ENCODE measurements around the gene RIMS3. TPM values are rescaled to one million over a fixed set of nuclear protein-coding genes. Genes with fewer than 3 reads are reported as not detected.
A peak's percentile ranks its signal among the peaks of the same experiment; 100 is the strongest.

RIMS3 gene
- total RNA-seq, 1 experiment from 2014 or later, result 2.9 TPM

DNA sequence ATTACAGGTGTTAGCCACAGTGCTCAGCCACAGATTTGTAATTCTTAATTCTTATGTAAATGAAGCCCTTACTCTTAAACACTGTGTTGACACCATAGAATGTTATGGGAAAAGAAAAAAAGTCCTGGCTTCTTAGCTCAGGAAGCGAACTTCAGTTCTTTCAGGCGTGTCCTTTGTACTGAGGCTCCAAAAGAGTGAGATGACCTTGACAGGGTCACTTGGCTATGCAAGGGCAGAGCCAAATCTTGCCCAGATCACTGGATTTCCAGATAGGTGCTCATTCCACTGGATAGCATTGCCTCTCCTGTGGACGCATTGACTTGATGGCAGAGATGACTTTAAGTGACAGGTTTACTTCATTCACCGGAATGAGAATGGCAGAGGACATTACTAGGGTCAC lies 30.8 kb upstream of the RIMS3 start:
- H3K27me3 ChIP-seq (ENCODE audit: low read length), result no peaks in the 10 kb centered on the region
- H3K36me3 ChIP-seq (ENCODE audit: low read depth, low read length), result no peaks in the 10 kb centered on the region
- H3K4me3 ChIP-seq (ENCODE audit: low read length), result no peak overlapping the region
- TF ChIP-seq CTCF (conservative IDR thresholded peaks at IDR 0.05; ENCODE audit: low read depth, low read length), result no peak
- TF ChIP-seq EZH2 (IDR thresholded peaks at IDR 0.05; ENCODE audit: low read length, unreplicated experiment), result no peak
- TF ChIP-seq EZH2phosphoT487 (IDR thresholded peaks at IDR 0.05; ENCODE audit: borderline replicate concordance, low read length), result no peak
- POLR2A ChIA-PET (ENCODE audit: unreplicated experiment), result no interaction called here
- no peak overlapping the region for H3K9ac ChIP-seq (ENCODE audit: low read length)
- peaks cover 6% of the 10 kb centered on the region; the same call in 1 of the 2 replicates for H4K20me1 ChIP-seq (ENCODE audit: low read length)
- H3F3A ChIP-seq (ENCODE audit: low read length, unreplicated experiment), result no peaks in the 10 kb centered on the region
- CTCF ChIA-PET, result no interaction called here
- no TSS peak for BruUV-seq (replicated peaks)
- intact Hi-C loops (cut with micrococcal nuclease), result no loop called here
- no peak overlapping the region for H2AFZ ChIP-seq (ENCODE audit: low read length)
- peaks cover 22% of the 10 kb centered on the region; the same call in 1 of the 2 replicates for H3K4me1 ChIP-seq (ENCODE audit: insufficient read depth, low read length)
- no peaks in the 10 kb centered on the region for H3K9me3 ChIP-seq (ENCODE audit: low read length)
- no peak overlapping the region for H3K4me2 ChIP-seq (ENCODE audit: low read length)
- ATAC-seq (no peak), DNase-seq (no peak)
- H3K79me2 ChIP-seq (ENCODE audit: low read length), result peaks cover 98% of the 10 kb centered on the region
- no peaks in the 10 kb centered on the region for H3K9me2 ChIP-seq (replicated peaks; ENCODE audit: low read length)
- H3K27ac ChIP-seq (ENCODE audit: low read length), result no peak overlapping the region

DNA sequence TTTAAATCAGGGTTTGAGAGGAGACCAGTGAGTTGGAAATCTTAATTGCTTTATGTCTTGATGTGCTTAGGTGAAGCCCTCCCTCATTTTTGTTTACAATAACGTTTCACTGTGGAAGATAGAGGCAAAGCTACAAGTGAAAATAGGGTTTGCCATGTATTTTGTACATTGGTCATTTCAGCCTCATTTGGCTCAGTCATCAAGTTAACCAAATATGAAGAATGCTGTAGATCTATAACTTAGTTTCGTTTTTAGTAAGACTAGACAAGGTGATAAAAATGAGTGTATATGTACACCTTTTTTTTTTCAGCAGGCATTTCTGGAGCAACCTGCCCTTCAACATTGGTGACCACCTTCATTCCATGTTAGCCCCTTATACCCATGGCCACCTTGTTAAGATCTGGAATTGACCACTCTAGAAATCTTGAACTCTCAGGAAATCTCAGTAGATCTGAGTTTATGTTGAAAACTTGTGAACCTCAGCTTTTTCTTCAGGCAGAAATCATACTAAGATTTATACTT lies 28.9 kb upstream of the RIMS3 start:
- Histone ChIP-seq H3K4me3 (ENCODE audit: low read length) (peak overlapping the region; percentile 15; the same call in 1 of the 2 replicates), H3K27me3 (ENCODE audit: low read length) (no peaks in the 10 kb centered on the region), H3K9ac (ENCODE audit: low read length) (no peak overlapping the region), H3K4me2 (ENCODE audit: low read length) (peak overlapping the region; percentile 98), H3K9me2 (replicated peaks; ENCODE audit: low read length) (no peaks in the 10 kb centered on the region), H3K79me2 (ENCODE audit: low read length) (peaks cover 98% of the 10 kb centered on the region), H3K27ac (ENCODE audit: low read length) (no peak overlapping the region), H2AFZ (ENCODE audit: low read length) (no peak overlapping the region), H3K9me3 (ENCODE audit: low read length) (no peaks in the 10 kb centered on the region), H3K36me3 (ENCODE audit: low read depth, low read length) (no peaks in the 10 kb centered on the region), H3F3A (ENCODE audit: low read length, unreplicated experiment) (no peaks in the 10 kb centered on the region), H3K4me1 (ENCODE audit: insufficient read depth, low read length) (peaks cover 32% of the 10 kb centered on the region), H4K20me1 (ENCODE audit: low read length) (peaks cover 4% of the 10 kb centered on the region; the same call in 1 of the 2 replicates)
- CTCF ChIA-PET, result no interaction called here
- intact Hi-C loops (cut with micrococcal nuclease), result loop anchor here (5.0 kb wide), 2 partner anchors 58 to 78 kb away; no protein-coding TSS in a partner anchor
- no peak for TF ChIP-seq EZH2 (IDR thresholded peaks at IDR 0.05; ENCODE audit: low read length, unreplicated experiment)
- no peak for TF ChIP-seq CTCF (conservative IDR thresholded peaks at IDR 0.05; ENCODE audit: low read depth, low read length)
- TF ChIP-seq EZH2phosphoT487 (IDR thresholded peaks at IDR 0.05; ENCODE audit: borderline replicate concordance, low read length), result no peak
- ATAC-seq (no peak), DNase-seq (no peak)
- POLR2A ChIA-PET (ENCODE audit: unreplicated experiment), result no interaction called here
- no TSS peak for BruUV-seq (replicated peaks)

GRCh38 chr1:40693425-40693824 lies 27.9 kb upstream of the RIMS3 start:
- ATAC-seq (no peak), DNase-seq (no peak)
- Histone ChIP-seq H3K4me2 (ENCODE audit: low read length) (peak overlapping the region; percentile 98), H3F3A (ENCODE audit: low read length, unreplicated experiment) (no peaks in the 10 kb centered on the region), H3K9me3 (ENCODE audit: low read length) (no peaks in the 10 kb centered on the region), H3K27ac (ENCODE audit: low read length) (no peak overlapping the region), H4K20me1 (ENCODE audit: low read length) (no peaks in the 10 kb centered on the region), H2AFZ (ENCODE audit: low read length) (no peak overlapping the region), H3K27me3 (ENCODE audit: low read length) (no peaks in the 10 kb centered on the region), H3K36me3 (ENCODE audit: low read depth, low read length) (no peaks in the 10 kb centered on the region), H3K4me3 (ENCODE audit: low read length) (peak overlapping the region; percentile 92), H3K9me2 (replicated peaks; ENCODE audit: low read length) (no peaks in the 10 kb centered on the region), H3K9ac (ENCODE audit: low read length) (peak overlapping the region; percentile 100; the same call in 1 of the 2 replicates), H3K4me1 (ENCODE audit: insufficient read depth, low read length) (peaks cover 32% of the 10 kb centered on the region), H3K79me2 (ENCODE audit: low read length) (peaks cover 89% of the 10 kb centered on the region)
- intact Hi-C loops (cut with micrococcal nuclease), result loop anchor here (5.0 kb wide), 2 partner anchors 59 to 79 kb away; no protein-coding TSS in a partner anchor
- TF ChIP-seq EZH2phosphoT487 (IDR thresholded peaks at IDR 0.05; ENCODE audit: borderline replicate concordance, low read length) (no peak), CTCF (conservative IDR thresholded peaks at IDR 0.05; ENCODE audit: low read depth, low read length) (no peak), EZH2 (IDR thresholded peaks at IDR 0.05; ENCODE audit: low read length, unreplicated experiment) (no peak)
- CTCF ChIA-PET, result interaction anchor here (0.6 kb wide), 1 partner anchor 42 kb away, joined by 3 read pairs; no protein-coding TSS in a partner anchor
- POLR2A ChIA-PET (ENCODE audit: unreplicated experiment), result interaction anchor here (0.6 to 1.0 kb wide), 2 partner anchors 56 to 91 kb away, joined by 4 to 6 read pairs; no protein-coding TSS in a partner anchor
- no TSS peak for BruUV-seq (replicated peaks)
